ENCODE measurements around the gene SLC30A5. TPM values are rescaled to one million over a fixed set of nuclear protein-coding genes. Genes with fewer than 3 reads are reported as not detected.

SLC30A5 gene
- total and polyA plus RNA-seq, 2 donors (not counting 3 experiments of a cell fraction or from before 2014, with no cell fraction given): 33.0 to 37.0 TPM

DNA sequence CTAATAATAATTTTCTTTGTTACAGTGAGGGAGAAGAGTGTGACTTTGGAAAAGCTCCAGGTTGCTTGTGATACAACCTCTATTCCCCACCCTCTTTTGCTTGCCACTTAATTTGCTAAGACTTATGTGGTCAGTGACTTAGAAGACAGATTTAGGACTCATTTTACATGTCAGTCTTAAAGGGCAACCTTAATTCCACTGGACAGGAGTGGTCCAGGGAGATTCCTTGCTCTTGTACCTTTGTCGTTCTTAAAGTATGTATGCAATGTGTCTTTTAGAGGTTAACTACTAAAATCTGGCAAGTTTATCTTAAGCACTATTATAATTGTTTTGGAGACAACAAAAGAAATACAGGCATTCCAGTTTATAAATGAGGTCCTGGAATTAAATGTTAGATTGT lies 20.0 kb downstream of the SLC30A5 start:
- Histone ChIP-seq H3K4me3 (replicated peaks in 1 of 3; ENCODE audit: insufficient read depth in 1 of 3, low read depth in 1 of 3, low read length in 3 of 3) (no peak overlapping the region), H3K9ac (replicated peaks; ENCODE audit: extremely low read depth, insufficient read depth, low read length) (no peak overlapping the region), H3K36me3 (ENCODE audit: control insufficient read depth in 2 of 2, extremely low read depth in 1 of 2, insufficient read depth in 2 of 2, low read length in 2 of 2) (peaks cover 4 to 9% of the 10 kb centered on the region in 2 experiments), H3K79me2 (ENCODE audit: control insufficient read depth, insufficient read depth, low read length) (no peaks in the 10 kb centered on the region), H3K4me2 (ENCODE audit: insufficient read depth, low read length) (no peak overlapping the region), H3K4me1 (ENCODE audit: control insufficient read depth, extremely low read depth, insufficient read depth, low read length) (no peaks in the 10 kb centered on the region), H3K9me3 (replicated peaks; ENCODE audit: control insufficient read depth, insufficient read depth, low read length) (no peaks in the 10 kb centered on the region), H2AFZ (ENCODE audit: low read depth, low read length) (no peak overlapping the region), H4K20me1 (replicated peaks; ENCODE audit: control insufficient read depth, extremely low read depth, insufficient read depth, low read length) (no peaks in the 10 kb centered on the region), H3K9me1 (replicated peaks; ENCODE audit: control insufficient read depth, extremely low read depth, insufficient read depth, low read length) (no peaks in the 10 kb centered on the region), H3K27me3 (ENCODE audit: control insufficient read depth in 2 of 2, insufficient read depth in 2 of 2, low read length in 2 of 2) (no peaks in the 10 kb centered on the region), H3K27ac (ENCODE audit: insufficient read depth, low read depth, low read length) (no peak overlapping the region)
- DNase-seq (ENCODE audit: low read depth, low spot score): no peak
- no TSS peak for BruUV-seq (replicated peaks)
- ChIA-PET CTCF (no interaction called here), POLR2A (no interaction called here)
- intact Hi-C loops (cut with micrococcal nuclease) (no loop called here), dilution Hi-C loops (cut with MboI; ENCODE audit: extremely low pct_ligation_motif_present, low sequenced_read_pairs) (no loop called here)
- TF ChIP-seq POLR2AphosphoS5 (IDR thresholded peaks at IDR 0.05; ENCODE audit: insufficient read depth, low read depth, low read length) (no peak), MYC (IDR thresholded peaks at IDR 0.05; ENCODE audit: low read depth, low read length) (no peak)
- no peak for FAIRE-seq

DNA sequence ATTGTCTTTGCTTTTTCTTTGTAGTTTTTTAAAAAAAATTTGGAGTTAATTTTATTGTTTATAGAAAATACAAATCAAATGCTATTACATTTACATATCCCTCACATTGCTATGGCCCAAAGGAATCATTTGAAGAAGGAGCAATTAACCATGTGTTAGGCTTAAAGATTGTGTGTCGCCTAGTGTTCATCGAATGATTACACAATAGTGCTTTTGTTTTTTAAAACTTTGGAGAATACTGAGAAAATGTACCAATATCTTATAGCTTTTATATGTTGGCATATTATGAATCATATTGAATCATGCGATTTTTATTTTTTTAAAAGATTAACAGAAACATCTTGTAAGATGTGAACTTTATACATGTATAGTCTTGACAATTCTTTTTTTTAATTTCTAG lies 21.7 kb downstream of the SLC30A5 start:
- no peaks in the 10 kb centered on the region for H4K20me1 ChIP-seq (replicated peaks; ENCODE audit: control insufficient read depth, extremely low read depth, insufficient read depth, low read length)
- H2AFZ ChIP-seq (ENCODE audit: low read depth, low read length): no peak overlapping the region
- dilution Hi-C loops (cut with MboI; ENCODE audit: extremely low pct_ligation_motif_present, low sequenced_read_pairs) (no loop called here), intact Hi-C loops (cut with micrococcal nuclease) (no loop called here)
- ChIA-PET POLR2A (no interaction called here), CTCF (interaction anchor here (1.6 kb wide), 1 partner anchor 22 kb away, joined by 7 read pairs; the partner anchor contains the start of gene SLC30A5)
- H3K36me3 ChIP-seq (ENCODE audit: control insufficient read depth in 2 of 2, extremely low read depth in 1 of 2, insufficient read depth in 2 of 2, low read length in 2 of 2): peaks cover 2 to 4% of the 10 kb centered on the region in 2 experiments
- H3K4me2 ChIP-seq (ENCODE audit: insufficient read depth, low read length): no peak overlapping the region
- no peaks in the 10 kb centered on the region for H3K9me1 ChIP-seq (replicated peaks; ENCODE audit: control insufficient read depth, extremely low read depth, insufficient read depth, low read length)
- H3K4me3 ChIP-seq (replicated peaks in 1 of 3; ENCODE audit: insufficient read depth in 1 of 3, low read depth in 1 of 3, low read length in 3 of 3): no peak overlapping the region
- BruUV-seq (replicated peaks): no TSS peak
- no peak overlapping the region for H3K9ac ChIP-seq (replicated peaks; ENCODE audit: extremely low read depth, insufficient read depth, low read length)
- no peak for TF ChIP-seq POLR2AphosphoS5 (IDR thresholded peaks at IDR 0.05; ENCODE audit: insufficient read depth, low read depth, low read length)
- no peak for TF ChIP-seq GATA2 (IDR thresholded peaks at IDR 0.05; ENCODE audit: insufficient read depth, insufficient read length, low read depth, low read length)
- TF ChIP-seq, protein P1, sequence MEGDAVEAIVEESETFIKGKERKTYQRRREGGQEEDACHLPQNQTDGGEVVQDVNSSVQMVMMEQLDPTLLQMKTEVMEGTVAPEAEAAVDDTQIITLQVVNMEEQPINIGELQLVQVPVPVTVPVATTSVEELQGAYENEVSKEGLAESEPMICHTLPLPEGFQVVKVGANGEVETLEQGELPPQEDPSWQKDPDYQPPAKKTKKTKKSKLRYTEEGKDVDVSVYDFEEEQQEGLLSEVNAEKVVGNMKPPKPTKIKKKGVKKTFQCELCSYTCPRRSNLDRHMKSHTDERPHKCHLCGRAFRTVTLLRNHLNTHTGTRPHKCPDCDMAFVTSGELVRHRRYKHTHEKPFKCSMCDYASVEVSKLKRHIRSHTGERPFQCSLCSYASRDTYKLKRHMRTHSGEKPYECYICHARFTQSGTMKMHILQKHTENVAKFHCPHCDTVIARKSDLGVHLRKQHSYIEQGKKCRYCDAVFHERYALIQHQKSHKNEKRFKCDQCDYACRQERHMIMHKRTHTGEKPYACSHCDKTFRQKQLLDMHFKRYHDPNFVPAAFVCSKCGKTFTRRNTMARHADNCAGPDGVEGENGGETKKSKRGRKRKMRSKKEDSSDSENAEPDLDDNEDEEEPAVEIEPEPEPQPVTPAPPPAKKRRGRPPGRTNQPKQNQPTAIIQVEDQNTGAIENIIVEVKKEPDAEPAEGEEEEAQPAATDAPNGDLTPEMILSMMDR (IDR thresholded peaks at IDR 0.05; ENCODE audit: extremely low read depth in 1 of 2, insufficient read depth in 1 of 2, low read depth in 1 of 2, low read length in 2 of 2): no peak
- TF ChIP-seq JUN (IDR thresholded peaks at IDR 0.05; ENCODE audit: borderline replicate concordance, insufficient read depth, insufficient read length, low read depth): no peak
- TF ChIP-seq POLR2A (IDR thresholded peaks at IDR 0.05; ENCODE audit: low read depth, low read length): no peak
- TF ChIP-seq EZH2 (IDR thresholded peaks at IDR 0.05; ENCODE audit: borderline replicate concordance, low read depth, low read length, severe bottlenecking): no peak
- no peak for TF ChIP-seq MYC (IDR thresholded peaks at IDR 0.05; ENCODE audit: low read depth, low read length)
- TF ChIP-seq, protein P2, sequence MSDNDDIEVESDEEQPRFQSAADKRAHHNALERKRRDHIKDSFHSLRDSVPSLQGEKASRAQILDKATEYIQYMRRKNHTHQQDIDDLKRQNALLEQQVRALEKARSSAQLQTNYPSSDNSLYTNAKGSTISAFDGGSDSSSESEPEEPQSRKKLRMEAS (IDR thresholded peaks at IDR 0.05; ENCODE audit: insufficient read depth, insufficient read length): no peak
- no peak for TF ChIP-seq FOS (IDR thresholded peaks at IDR 0.05; ENCODE audit: borderline replicate concordance, insufficient read depth, low read length)
- no peak overlapping the region for H3K27ac ChIP-seq (ENCODE audit: insufficient read depth, low read depth, low read length)
- no peaks in the 10 kb centered on the region for H3K4me1 ChIP-seq (ENCODE audit: control insufficient read depth, extremely low read depth, insufficient read depth, low read length)
- DNase-seq (ENCODE audit: low read depth, low spot score) (no peak), FAIRE-seq (no peak)
- no peaks in the 10 kb centered on the region for H3K79me2 ChIP-seq (ENCODE audit: control insufficient read depth, insufficient read depth, low read length)
- no peaks in the 10 kb centered on the region for H3K27me3 ChIP-seq (ENCODE audit: control insufficient read depth in 2 of 2, insufficient read depth in 2 of 2, low read length in 2 of 2)
- H3K9me3 ChIP-seq (replicated peaks; ENCODE audit: control insufficient read depth, insufficient read depth, low read length): no peaks in the 10 kb centered on the region

Data from endothelial cell of umbilical vein (primary cell).